SH-SY5Y (cell line): ENCODE data around the gene LRCH1.

ENCODE experiments used
- GATA2 ChIP-seq: IDR thresholded peaks from 2 replicates; pipeline ENCODE4 v1.6.1; 2011; ENCODE audit warnings: mild to moderate bottlenecking, low read depth, low read length
- GATA3 ChIP-seq: IDR thresholded peaks from 2 replicates; pipeline ENCODE4 v1.6.1; 2011; ENCODE audit warnings: low read depth, mild to moderate bottlenecking, low read length, moderate library complexity

DNA sequence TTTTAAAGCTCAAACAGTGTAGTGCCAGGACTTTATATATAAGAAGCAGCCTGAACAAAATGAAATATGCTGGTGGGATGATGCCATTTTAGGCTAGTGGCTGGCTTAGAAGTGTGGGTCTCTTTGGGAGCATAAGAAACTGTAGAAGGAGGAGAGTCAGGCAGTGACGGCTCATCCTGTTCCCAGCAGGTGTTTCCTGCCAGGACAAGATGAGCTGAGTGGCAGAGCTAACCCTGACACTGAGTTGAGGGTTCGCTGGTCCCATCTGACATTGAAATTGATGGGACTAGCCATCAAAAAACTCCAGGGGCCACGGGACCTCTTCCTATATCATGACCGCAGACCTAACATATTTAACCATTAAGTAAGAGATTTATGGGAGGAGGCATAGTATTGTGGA, 192.7 kb downstream of the LRCH1 start:
- no peak for TF ChIP-seq GATA2
- TF ChIP-seq GATA3 = no peak
